Natural killer cell (primary cell): ENCODE data around the gene COG5. TPM values are rescaled to one million over a fixed set of nuclear protein-coding genes. Genes with fewer than 3 reads are reported as not detected.

Source experiments
- ATAC-seq, 3 donors: fragments of 150-1000 bp in 2 of 3; fragments of 200-7000 bp in 1 of 3; cut with Tn5 transposase; 1 replicate in 1 of 3; 2 replicates in 2 of 3; pipeline ENCODE4 v1.10.0; 2021; ENCODE audit warnings: mild to moderate bottlenecking in 2 of 3, moderate library complexity in 2 of 3
- DNase-seq, 2 donors: peaks; one replicate each; pipeline versions ENCODE4 v3.0.0 to v3.0.0-alpha.2; 2013 to 2021; ENCODE audit warnings: mixed read lengths in 1 of 2
- H3K27ac ChIP-seq: one replicate; pipeline ENCODE4 v1.5.1; 2013; ENCODE audit warnings: mild to moderate bottlenecking, low read length
- H3K27me3 ChIP-seq: one replicate; pipeline ENCODE4 v1.6.1; 2013; ENCODE audit warnings: low read length; ENCODE audit not compliant: control insufficient read depth, insufficient read depth
- H3K36me3 ChIP-seq: one replicate; pipeline ENCODE4 v1.6.1; 2013; ENCODE audit warnings: low read length; ENCODE audit not compliant: control insufficient read depth, insufficient read depth
- H3K4me1 ChIP-seq: one replicate; pipeline ENCODE4 v1.6.1; 2013; ENCODE audit warnings: low read length; ENCODE audit not compliant: control insufficient read depth, insufficient read depth
- H3K4me3 ChIP-seq: one replicate; pipeline ENCODE4 v1.5.1; 2013; ENCODE audit warnings: low read length
- H3K9me3 ChIP-seq: one replicate; pipeline ENCODE4 v1.6.1; 2013; ENCODE audit warnings: low read length; ENCODE audit not compliant: control insufficient read depth, insufficient read depth
- H3K27ac Mint-ChIP-seq, 2 donors: one replicate each; pipeline ENCODE4 v1.8.0; 2022; ENCODE audit warnings: mild to moderate bottlenecking in 2 of 2, mixed read lengths in 2 of 2, moderate library complexity in 1 of 2
- H3K27me3 Mint-ChIP-seq, 2 donors: one replicate each; pipeline ENCODE4 v1.8.0; 2022; ENCODE audit warnings: low read depth in 2 of 2, mixed read lengths in 2 of 2
- H3K36me3 Mint-ChIP-seq: one replicate; pipeline ENCODE4 v1.8.0; 2022; ENCODE audit warnings: mixed read lengths
- H3K4me1 Mint-ChIP-seq, 2 donors: one replicate each; pipeline ENCODE4 v1.8.0; 2022; ENCODE audit warnings: mixed read lengths in 2 of 2
- H3K4me3 Mint-ChIP-seq: one replicate; pipeline ENCODE4 v1.8.0; 2022; ENCODE audit warnings: mild to moderate bottlenecking, moderate library complexity, mixed read lengths
- H3K9me3 Mint-ChIP-seq, 2 donors: one replicate each; pipeline ENCODE4 v1.8.0; 2022; ENCODE audit warnings: mixed read lengths in 2 of 2
- CTCF ChIP-seq: fragments of 200-600 bp; IDR thresholded peaks from one replicate; pipeline ENCODE4 v1.8.0; 2022; ENCODE audit warnings: antibody characterized with exemption
- WGBS: methylation state at CpG from one replicate; pipeline ENCODE4 v1.1.7; 2013; ENCODE audit warnings: missing lambda C conversion rate; ENCODE audit not compliant: insufficient coverage; 5-methylcytosine and 5-hydroxymethylcytosine counted together
- intact Hi-C: fragments of 100-400 bp; cut with micrococcal nuclease; formaldehyde crosslinking; loops from one replicate; pipeline ENCODE4 v1.14.2; 2022
- total RNA-seq, 4 donors: library from RNA; stranded (reverse); fragments of 120-200 nt in 1 of 4; gene quantifications; one replicate each; pipeline versions ENCODE4 v1.2.3 to v1.2.4, GENCODE V29; 2013 to 2022

Gene COG5
- total RNA-seq, 3 donors from 2014 or later (not counting 1 experiment from before 2014, with no cell fraction given), result 49.2 to 54.6 (median 54.2) TPM

DNA sequence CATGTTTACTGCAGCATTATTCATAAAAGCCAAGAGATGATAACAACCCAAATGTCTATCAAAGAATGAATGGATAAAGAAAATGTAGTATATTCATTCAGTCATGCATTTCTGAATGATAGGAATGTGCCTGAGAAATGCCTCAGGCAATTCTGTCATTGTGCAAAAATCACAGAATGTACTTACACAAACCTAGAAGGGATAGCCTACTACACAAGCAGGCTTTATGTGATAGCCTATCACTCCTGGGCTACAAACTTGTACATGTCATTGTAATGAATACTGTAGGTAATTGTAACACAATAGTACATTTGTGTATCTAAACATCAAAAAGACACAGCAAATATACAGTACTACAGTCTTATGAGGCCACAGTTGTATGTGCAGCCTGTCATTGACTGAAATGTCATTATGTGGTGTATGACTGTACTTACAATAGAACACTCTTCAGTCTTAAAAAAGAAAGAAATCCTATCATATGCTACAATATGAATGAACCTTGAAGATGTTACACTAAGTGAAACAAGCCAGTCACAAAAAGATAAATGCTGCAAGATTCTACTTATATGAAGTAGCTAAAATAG lies 235.6 kb downstream of the COG5 start:
- H3K4me3 Mint-ChIP-seq, result no peak overlapping the region
- no peaks in the 10 kb centered on the region for H3K36me3 Mint-ChIP-seq
- no peak for ATAC-seq
- H3K36me3 ChIP-seq, result peaks cover 7% of the 10 kb centered on the region
- DNase-seq, result no peak
- H3K4me1 Mint-ChIP-seq, result peaks cover 8 to 12% of the 10 kb centered on the region in 2 donors
- no peak overlapping the region for H3K27ac Mint-ChIP-seq
- no peaks in the 10 kb centered on the region for H3K27me3 ChIP-seq
- H3K4me3 ChIP-seq, result no peak overlapping the region
- no peaks in the 10 kb centered on the region for H3K27me3 Mint-ChIP-seq
- H3K4me1 ChIP-seq, result no peaks in the 10 kb centered on the region
- H3K27ac ChIP-seq, result no peak overlapping the region
- H3K9me3 Mint-ChIP-seq, result no peaks in the 10 kb centered on the region
- no peaks in the 10 kb centered on the region for H3K9me3 ChIP-seq
- TF ChIP-seq CTCF, result no peak
- intact Hi-C loops, result no loop called here

DNA sequence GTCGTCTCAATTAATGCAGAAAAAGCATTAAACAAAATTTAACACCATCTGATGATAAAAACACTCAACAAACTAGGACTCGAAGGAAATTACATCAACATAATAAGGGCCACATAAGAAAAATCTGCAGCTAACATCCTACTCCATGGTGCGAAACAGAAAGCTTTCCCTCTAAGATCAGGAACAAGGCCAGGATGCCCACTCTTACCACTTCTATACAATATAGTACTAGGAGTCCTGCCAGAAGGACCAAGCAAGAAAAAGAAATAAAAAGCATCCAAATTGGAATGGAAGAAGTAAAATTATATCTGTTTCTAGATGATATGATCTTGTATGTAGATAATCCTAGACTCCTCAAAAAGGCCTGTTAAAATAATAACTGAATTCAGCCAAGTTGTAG lies 237.7 kb downstream of the COG5 start:
- H3K27ac Mint-ChIP-seq, result no peak overlapping the region
- H3K27me3 Mint-ChIP-seq, result no peaks in the 10 kb centered on the region
- ATAC-seq, result no peak
- TF ChIP-seq CTCF, result no peak
- Histone ChIP-seq H3K4me3 (no peak overlapping the region), H3K4me1 (no peaks in the 10 kb centered on the region), H3K27me3 (no peaks in the 10 kb centered on the region), H3K9me3 (no peaks in the 10 kb centered on the region), H3K27ac (no peak overlapping the region), H3K36me3 (peaks cover 7% of the 10 kb centered on the region)
- H3K36me3 Mint-ChIP-seq, result no peaks in the 10 kb centered on the region
- intact Hi-C loops, result no loop called here
- 89% methylated on average over 2 of the region's 3 CpGs for WGBS
- DNase-seq, result no peak
- no peak overlapping the region for H3K4me3 Mint-ChIP-seq
- no peaks in the 10 kb centered on the region for H3K9me3 Mint-ChIP-seq
- no peaks in the 10 kb centered on the region for H3K4me1 Mint-ChIP-seq

- ATAC-seq (no peak), DNase-seq (no peak)
- H3K27me3 Mint-ChIP-seq, result no peaks in the 10 kb centered on the region
- H3K9me3 Mint-ChIP-seq, result no peaks in the 10 kb centered on the region
- Histone ChIP-seq H3K27ac (no peak overlapping the region), H3K4me3 (no peak overlapping the region), H3K36me3 (peaks cover 7% of the 10 kb centered on the region), H3K9me3 (no peaks in the 10 kb centered on the region), H3K27me3 (no peaks in the 10 kb centered on the region), H3K4me1 (no peaks in the 10 kb centered on the region)
- intact Hi-C loops, result no loop called here
- no peaks in the 10 kb centered on the region for H3K36me3 Mint-ChIP-seq
- H3K4me1 Mint-ChIP-seq, result no peaks in the 10 kb centered on the region
- 88% methylated on average over 1 of the region's 1 CpG for WGBS
- no peak overlapping the region for H3K4me3 Mint-ChIP-seq
- no peak for TF ChIP-seq CTCF
- no peak overlapping the region for H3K27ac Mint-ChIP-seq
Measured at GRCh38 chr7:107322015-107322414, 241.7 kb downstream of the COG5 start.

DNA sequence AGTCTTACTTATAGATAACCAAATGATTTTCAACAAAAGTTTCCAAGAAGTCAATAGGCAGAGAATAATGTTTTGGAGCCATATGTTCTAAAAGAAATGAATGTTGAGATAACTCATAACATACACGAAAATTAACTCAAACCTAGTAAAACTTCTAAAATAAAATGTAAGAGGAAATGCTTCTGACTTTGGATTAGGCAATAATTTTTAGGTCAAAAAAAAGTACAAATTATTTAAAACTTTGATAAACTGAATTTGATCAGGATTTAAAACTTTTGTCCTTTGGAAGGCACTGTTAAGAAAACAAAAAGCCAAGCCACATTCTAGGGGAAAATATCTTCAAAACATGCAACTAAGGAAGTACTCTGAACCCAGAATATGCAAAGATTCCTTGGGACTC lies 242.1 kb downstream of the COG5 start:
- Mint-ChIP-seq H3K9me3 (no peaks in the 10 kb centered on the region), H3K27me3 (no peaks in the 10 kb centered on the region), H3K36me3 (no peaks in the 10 kb centered on the region), H3K4me3 (no peak overlapping the region), H3K4me1 (no peaks in the 10 kb centered on the region), H3K27ac (no peak overlapping the region)
- no peaks in the 10 kb centered on the region for H3K9me3 ChIP-seq
- H3K36me3 ChIP-seq, result peaks cover 7% of the 10 kb centered on the region
- H3K4me3 ChIP-seq, result no peak overlapping the region
- no CpG with 5 or more reads among the region's 1 CpG for whole genome bisulfite sequencing
- TF ChIP-seq CTCF, result no peak
- H3K4me1 ChIP-seq, result no peaks in the 10 kb centered on the region
- H3K27ac ChIP-seq, result no peak overlapping the region
- intact Hi-C loops, result no loop called here
- no peak for ATAC-seq
- no peak for DNase-seq
- no peaks in the 10 kb centered on the region for H3K27me3 ChIP-seq
